T-helper 2 cell treated with Interferon-gamma antibody and Interleukin-4, amounts not matched to agents 100 ng/mL and 5 ng/mL, for 36 hours (primary cell): ENCODE results near the gene CRIP2. TPM values are rescaled to one million over a fixed set of nuclear protein-coding genes. Genes with fewer than 3 reads are reported as not detected.

Experiments used
- intact Hi-C: fragments of 100-400 bp; cut with micrococcal nuclease; formaldehyde crosslinking; loops from one replicate; pipeline ENCODE4 v1.15.1; 2023
- total RNA-seq: library from RNA; stranded (reverse); gene quantifications from 2 replicates; pipeline ENCODE4 v1.2.3, GENCODE V29; 2022

CRIP2 gene
- total RNA-seq, 1 donor from 2014 or later, result 1.5 TPM

- intact Hi-C loops, result loop anchor here (2.0 kb wide), 1 partner anchor 77 kb away; no protein-coding TSS in a partner anchor
Measured at GRCh38 chr14:105525861-105526775, 51.5 kb downstream of the CRIP2 start, which contains the start of gene TMEM121. TSS of gene TMEM121 (plus strand) at chr14:105526583. CDS start at chr14:105528835, 2,252 bp downstream.

- intact Hi-C loops, result loop anchor here (2.0 kb wide), 1 partner anchor 78 kb away; no protein-coding TSS in a partner anchor
Measured at GRCh38 chr14:105526776-105527380, 52.3 kb downstream of the CRIP2 start.

- intact Hi-C loops, result loop anchor here (2.0 kb wide), 1 partner anchor 79 kb away; no protein-coding TSS in a partner anchor
Measured at GRCh38 chr14:105527381-105527825, 52.8 kb downstream of the CRIP2 start.

GRCh38 chr14:105527826-105528585 lies 53.4 kb downstream of the CRIP2 start:
- intact Hi-C loops, result loop anchor here (1.0 to 2.0 kb wide), 3 partner anchors 37 to 157 kb away; partner anchors contain the start of gene TEDC1

- intact Hi-C loops, result loop anchor here (1.0 to 2.0 kb wide), 2 partner anchors 38 to 157 kb away; partner anchors contain the start of gene TEDC1
Measured at GRCh38 chr14:105528586-105529318, 54.1 kb downstream of the CRIP2 start.

GRCh38 chr14:105529319-105529568 lies 54.6 kb downstream of the CRIP2 start:
- intact Hi-C loops, result loop anchor here (2.0 kb wide), 1 partner anchor 38 kb away; the partner anchor contains the start of gene TEDC1

Other genes starting within 250 kb of the CRIP2 start
- gene BTBD6, start 226.3 kb upstream of the CRIP2 start, total RNA-seq, result 41.8 and 42.2 TPM in 2 replicates
- 40.6 and 41.7 TPM in 2 replicates for gene BRF1, start 173.8 kb upstream of the CRIP2 start, total RNA-seq
- 32.2 and 34.6 TPM in 2 replicates for gene PACS2, start 160.1 kb upstream of the CRIP2 start, total RNA-seq
- gene TEX22, start 76.3 kb upstream of the CRIP2 start, total RNA-seq, result 3.8 and 5.7 TPM in 2 replicates
- 129 and 130 TPM in 2 replicates for gene MTA1, start 55.0 kb upstream of the CRIP2 start, total RNA-seq
- gene CRIP1, start 12.1 kb downstream of the CRIP2 start, total RNA-seq, result 545 and 546 TPM in 2 replicates
- gene TEDC1, start 16.4 kb downstream of the CRIP2 start, total RNA-seq, result 42.6 and 43.1 TPM in 2 replicates
- 4.1 and 4.6 TPM in 2 replicates for gene TMEM121, start 51.8 kb downstream of the CRIP2 start, total RNA-seq